SK-N-SH treated with all-trans-retinoic acid at 6 μM for 48 hours (cell line): ENCODE data around the gene CCDC174.

Experiments
- ARNTL ChIP-seq: fragments of 450-650 bp; formaldehyde crosslinking; IDR thresholded peaks from 2 replicates; pipeline ENCODE4 v1.5.0; 2020; ENCODE audit warnings: low read depth, mild to moderate bottlenecking, moderate library complexity, borderline replicate concordance
- TCF4 ChIP-seq: fragments of 250-450 bp; sonication (Bioruptor Pico); IDR thresholded peaks from 2 replicates; pipeline ENCODE4 v1.8.0; 2021; ENCODE audit warnings: mild to moderate bottlenecking, moderate library complexity, borderline replicate concordance
- TSHZ2 ChIP-seq: fragments of 250-450 bp; sonication (Bioruptor Pico); IDR thresholded peaks from 2 replicates; pipeline ENCODE4 v1.5.0; 2020; ENCODE audit warnings: mild to moderate bottlenecking, moderate library complexity
- ZC3H10 ChIP-seq: fragments of 250-450 bp; sonication (Bioruptor Pico); IDR thresholded peaks from 2 replicates; pipeline ENCODE4 v1.5.1; 2021; ENCODE audit warnings: mild to moderate bottlenecking, moderate library complexity
- ZFP30 ChIP-seq: fragments of 450-650 bp; formaldehyde crosslinking; IDR thresholded peaks from 2 replicates; pipeline ENCODE4 v1.5.0; 2022; ENCODE audit warnings: mild to moderate bottlenecking, moderate library complexity
- ZNF565 ChIP-seq: fragments of 450-650 bp; formaldehyde crosslinking; conservative IDR thresholded peaks from 2 replicates; pipeline ENCODE4 v1.5.0; 2020; ENCODE audit warnings: low read depth, mild to moderate bottlenecking, moderate library complexity
- ZNF70 ChIP-seq: fragments of 450-650 bp; formaldehyde crosslinking; IDR thresholded peaks from 2 replicates; pipeline ENCODE4 v1.5.0; 2020; ENCODE audit warnings: mild to moderate bottlenecking, moderate library complexity
- ZNF8 ChIP-seq: fragments of 450-650 bp; formaldehyde crosslinking; IDR thresholded peaks from 2 replicates; pipeline ENCODE4 v1.5.0; 2020; ENCODE audit warnings: mild to moderate bottlenecking, moderate library complexity
- TF ChIP-seq, protein P1 (sequence below): fragments of 250-450 bp; sonication (Bioruptor Pico); IDR thresholded peaks from 2 replicates; pipeline ENCODE4 v1.8.0; 2020; ENCODE audit warnings: mild to moderate bottlenecking, moderate library complexity, borderline replicate concordance
- TF ChIP-seq, protein P2 (sequence below): fragments of 250-450 bp; sonication (Bioruptor Pico); IDR thresholded peaks from 2 replicates; pipeline ENCODE4 v1.8.0; 2021; ENCODE audit warnings: low read depth, mild to moderate bottlenecking, moderate library complexity, borderline replicate concordance

GRCh38 chr3:14663396-14664135 is 12.0 kb downstream of the CCDC174 start:
- TF ChIP-seq ZC3H10 (CRISPR knock-in tag) (no peak), ZNF70 (CRISPR knock-in tag) (no peak), ZNF565 (CRISPR knock-in tag) (no peak), TSHZ2 (no peak), ZFP30 (CRISPR knock-in tag) (no peak), TCF4 (no peak), ARNTL (no peak), ZNF8 (CRISPR knock-in tag) (no peak)
- TF ChIP-seq, protein P1, sequence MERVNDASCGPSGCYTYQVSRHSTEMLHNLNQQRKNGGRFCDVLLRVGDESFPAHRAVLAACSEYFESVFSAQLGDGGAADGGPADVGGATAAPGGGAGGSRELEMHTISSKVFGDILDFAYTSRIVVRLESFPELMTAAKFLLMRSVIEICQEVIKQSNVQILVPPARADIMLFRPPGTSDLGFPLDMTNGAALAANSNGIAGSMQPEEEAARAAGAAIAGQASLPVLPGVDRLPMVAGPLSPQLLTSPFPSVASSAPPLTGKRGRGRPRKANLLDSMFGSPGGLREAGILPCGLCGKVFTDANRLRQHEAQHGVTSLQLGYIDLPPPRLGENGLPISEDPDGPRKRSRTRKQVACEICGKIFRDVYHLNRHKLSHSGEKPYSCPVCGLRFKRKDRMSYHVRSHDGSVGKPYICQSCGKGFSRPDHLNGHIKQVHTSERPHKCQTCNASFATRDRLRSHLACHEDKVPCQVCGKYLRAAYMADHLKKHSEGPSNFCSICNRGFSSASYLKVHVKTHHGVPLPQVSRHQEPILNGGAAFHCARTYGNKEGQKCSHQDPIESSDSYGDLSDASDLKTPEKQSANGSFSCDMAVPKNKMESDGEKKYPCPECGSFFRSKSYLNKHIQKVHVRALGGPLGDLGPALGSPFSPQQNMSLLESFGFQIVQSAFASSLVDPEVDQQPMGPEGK (CRISPR knock-in tag) = no peak
- TF ChIP-seq, protein P2, sequence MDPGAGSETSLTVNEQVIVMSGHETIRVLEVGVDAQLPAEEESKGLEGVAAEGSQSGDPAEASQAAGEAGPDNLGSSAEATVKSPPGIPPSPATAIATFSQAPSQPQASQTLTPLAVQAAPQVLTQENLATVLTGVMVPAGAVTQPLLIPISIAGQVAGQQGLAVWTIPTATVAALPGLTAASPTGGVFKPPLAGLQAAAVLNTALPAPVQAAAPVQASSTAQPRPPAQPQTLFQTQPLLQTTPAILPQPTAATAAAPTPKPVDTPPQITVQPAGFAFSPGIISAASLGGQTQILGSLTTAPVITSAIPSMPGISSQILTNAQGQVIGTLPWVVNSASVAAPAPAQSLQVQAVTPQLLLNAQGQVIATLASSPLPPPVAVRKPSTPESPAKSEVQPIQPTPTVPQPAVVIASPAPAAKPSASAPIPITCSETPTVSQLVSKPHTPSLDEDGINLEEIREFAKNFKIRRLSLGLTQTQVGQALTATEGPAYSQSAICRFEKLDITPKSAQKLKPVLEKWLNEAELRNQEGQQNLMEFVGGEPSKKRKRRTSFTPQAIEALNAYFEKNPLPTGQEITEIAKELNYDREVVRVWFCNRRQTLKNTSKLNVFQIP (CRISPR knock-in tag) = no peak
